ENCODE measurements around the gene SRMS.

- TF ChIP-seq POLR2AphosphoS5 (IDR thresholded peaks at IDR 0.05) (no peak), CTCF (IDR thresholded peaks at IDR 0.05) (no peak)
These were observed 45.5 kb downstream of the SRMS start for GRCh38 chr20:63501818-63502670.

Data from gastroesophageal sphincter (tissue), 3 donors.